Hematopoietic multipotent progenitor cell treated with erythropoietin and hydrocortisone succinate and interleukin-3 and kit ligand, for 17 days (in vitro differentiated cells): ENCODE data around the gene ARL6.

ENCODE experiments used
- DNase-seq: peaks from one replicate; pipeline ENCODE4 v3.0.0-alpha.2; 2015; ENCODE audit warnings: low spot score

ARL6 gene, protein sequence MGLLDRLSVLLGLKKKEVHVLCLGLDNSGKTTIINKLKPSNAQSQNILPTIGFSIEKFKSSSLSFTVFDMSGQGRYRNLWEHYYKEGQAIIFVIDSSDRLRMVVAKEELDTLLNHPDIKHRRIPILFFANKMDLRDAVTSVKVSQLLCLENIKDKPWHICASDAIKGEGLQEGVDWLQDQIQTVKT

GRCh38 chr3:97764407-97765238 lies at the start of gene ARL6:
ARL6 (plus strand) TSS chr3:97764758; CDS start chr3:97768108, 3,350 bp downstream.
- DNase-seq = peak; percentile 73

- DNase-seq = peak; percentile 24
Observed at GRCh38 chr3:97719156-97719821, 45.3 kb upstream of the ARL6 start.

DNA sequence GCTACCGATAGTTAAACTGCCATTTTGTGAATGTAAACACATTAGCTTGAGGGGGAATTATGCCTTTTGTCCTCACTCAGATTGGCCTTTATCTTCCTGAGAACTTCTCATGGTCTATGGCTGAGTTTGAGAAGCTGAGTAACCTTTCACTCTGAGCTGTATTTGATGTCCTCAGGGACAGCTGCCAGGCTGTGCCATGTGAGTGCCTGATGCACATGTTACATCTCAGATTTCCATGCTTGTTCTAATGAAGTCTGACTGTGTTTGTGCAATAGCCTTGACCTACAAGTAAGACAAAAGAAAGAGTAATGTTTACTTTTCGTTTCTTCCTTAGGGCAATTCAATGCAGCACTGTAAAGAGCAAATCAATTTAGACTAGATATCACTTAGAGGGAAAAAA lies 44.1 kb upstream of the ARL6 start:
- DNase-seq = no peak

GRCh38 chr3:97721446-97721845 lies 43.1 kb upstream of the ARL6 start:
- DNase-seq = no peak

DNA sequence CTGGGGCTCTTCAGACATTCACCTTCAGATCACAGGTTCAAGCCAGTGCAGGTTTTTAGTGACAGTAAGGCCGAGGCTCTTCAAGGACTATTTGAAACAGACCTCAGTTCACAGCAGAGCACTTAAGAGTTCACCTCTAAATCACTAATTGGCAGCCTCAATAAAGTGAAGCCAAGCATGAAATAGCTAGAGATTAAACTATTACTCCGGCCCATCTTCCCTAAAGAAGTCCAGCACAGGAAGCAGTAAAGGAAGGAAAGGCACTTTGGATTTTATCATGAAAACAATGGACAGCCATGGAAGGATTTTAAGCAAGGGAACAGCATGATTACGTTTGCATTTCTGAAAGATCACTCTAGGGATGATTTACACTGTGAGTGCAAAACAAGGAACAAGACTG lies 27.6 kb upstream of the ARL6 start:
- DNase-seq = no peak

DNA sequence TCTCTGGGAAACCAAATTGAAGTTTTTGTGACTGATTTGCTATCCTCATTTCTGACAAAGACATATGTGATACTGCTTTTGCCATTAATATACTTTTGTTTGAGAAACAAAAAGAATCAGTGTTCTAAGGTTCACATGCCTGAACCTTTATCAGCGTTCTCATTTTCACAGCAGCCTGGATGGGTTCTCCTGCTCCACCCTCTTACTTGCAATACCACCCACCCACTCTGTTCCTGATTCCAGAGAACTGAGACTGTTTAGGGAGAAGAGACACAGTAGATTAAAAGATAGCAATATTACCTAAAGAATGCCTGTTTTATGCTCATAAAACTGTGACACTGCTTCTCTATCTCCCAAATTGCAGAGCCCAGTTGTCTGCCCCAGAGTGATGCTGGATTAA lies 25.8 kb upstream of the ARL6 start:
- no peak for DNase-seq

DNA sequence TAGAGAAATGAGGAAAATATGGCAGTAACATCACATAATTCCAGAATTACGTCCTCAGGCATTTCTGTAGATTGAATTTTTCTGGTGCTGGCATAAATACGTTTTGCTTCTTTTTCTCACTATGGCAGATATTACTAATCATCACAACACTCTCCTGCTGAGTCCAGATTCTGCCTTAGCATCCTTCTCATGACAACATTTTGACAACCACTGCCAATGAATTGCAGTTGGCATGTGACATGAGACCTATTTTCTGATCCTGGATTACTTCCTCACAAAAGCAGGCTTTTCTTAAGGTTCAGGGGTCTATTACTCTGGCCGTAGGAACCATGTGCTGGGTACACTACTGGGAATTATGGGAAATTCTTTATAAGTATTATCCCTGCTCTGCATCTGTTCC lies 22.5 kb upstream of the ARL6 start:
- no peak for DNase-seq

GRCh38 chr3:97744289-97744688 lies 20.3 kb upstream of the ARL6 start:
- DNase-seq = no peak

DNA sequence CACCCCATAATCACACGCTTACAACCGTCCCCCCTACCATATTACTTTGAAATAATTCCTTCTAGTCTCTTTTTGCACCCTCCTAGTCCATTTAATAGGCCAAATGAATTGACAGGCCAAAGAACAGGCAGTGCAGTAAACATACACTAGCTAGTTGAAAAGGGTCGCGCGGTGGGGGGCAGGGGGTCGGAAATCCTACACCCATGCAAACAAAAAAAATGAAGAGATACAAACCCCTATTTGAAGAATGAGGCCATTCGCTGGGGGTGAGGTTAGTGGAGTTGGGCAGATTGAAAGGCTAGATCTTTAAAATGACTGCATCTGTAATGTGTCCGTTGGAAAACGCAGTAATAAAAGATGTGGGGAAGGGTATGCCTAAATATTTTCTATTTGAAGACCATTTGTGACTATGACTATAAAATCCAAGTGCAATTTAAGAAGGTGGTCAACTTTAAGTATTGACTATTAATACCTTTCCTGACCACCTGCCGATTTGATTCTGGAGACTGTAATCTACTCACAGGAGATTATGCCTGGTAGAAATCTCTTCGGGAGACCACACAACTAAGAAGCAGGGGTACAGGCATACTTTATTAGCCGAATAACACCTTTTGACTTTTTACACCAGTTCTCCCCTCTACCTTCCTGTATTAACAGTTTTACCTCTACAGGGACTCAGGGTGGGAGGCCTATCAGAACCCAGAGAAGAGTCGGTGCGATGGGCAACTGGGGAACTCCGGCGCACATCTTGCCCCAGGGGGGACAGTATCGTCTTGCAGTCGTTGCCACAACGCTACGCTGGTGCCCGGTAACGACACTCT lies 762 bp upstream of the ARL6 start:
- no peak for DNase-seq

- no peak for DNase-seq
Observed at GRCh38 chr3:97765336-97765735, 778 bp downstream of the ARL6 start.

DNA sequence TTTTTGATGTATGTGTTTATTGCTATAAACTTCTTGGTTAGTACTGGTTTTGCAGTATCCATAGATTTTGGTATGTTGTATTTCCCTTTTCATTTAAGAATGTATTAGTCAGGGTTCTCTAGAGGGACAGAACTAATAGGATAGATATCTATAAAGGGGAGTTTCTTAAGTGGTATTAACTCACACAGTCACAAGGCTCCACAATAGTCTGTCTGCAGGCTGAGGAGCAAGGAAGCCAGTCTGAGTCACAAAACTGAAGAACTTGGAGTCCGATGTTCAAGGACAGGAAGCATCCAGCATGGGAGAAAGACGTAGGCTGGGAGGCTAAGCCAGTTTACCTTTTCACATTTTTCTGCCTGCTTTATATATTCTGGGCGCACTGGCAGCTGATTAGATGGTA lies 8.4 kb downstream of the ARL6 start:
- no peak for DNase-seq

DNA sequence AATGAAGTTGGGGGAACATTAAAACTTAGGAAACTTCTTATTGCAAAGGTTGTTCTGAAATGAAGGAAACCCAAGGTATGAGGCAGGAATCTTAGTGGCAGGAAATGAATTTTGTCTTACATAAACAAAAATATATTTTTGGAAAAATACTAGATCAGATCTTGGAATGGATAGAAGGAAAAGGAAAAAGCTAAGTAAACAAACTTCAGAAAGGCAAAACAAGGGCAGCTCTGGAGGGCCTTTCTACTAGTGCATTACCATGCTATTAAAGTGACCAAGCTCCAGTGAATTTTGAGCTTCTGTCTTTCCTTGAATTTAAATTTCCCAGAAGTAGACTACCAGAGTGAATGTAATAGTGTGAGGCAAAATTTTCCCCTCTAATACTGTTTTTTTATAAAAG lies 13.6 kb downstream of the ARL6 start:
- no peak for DNase-seq

GRCh38 chr3:97793420-97794019 lies 29.0 kb downstream of the ARL6 start:
- peak; percentile 35 for DNase-seq

DNA sequence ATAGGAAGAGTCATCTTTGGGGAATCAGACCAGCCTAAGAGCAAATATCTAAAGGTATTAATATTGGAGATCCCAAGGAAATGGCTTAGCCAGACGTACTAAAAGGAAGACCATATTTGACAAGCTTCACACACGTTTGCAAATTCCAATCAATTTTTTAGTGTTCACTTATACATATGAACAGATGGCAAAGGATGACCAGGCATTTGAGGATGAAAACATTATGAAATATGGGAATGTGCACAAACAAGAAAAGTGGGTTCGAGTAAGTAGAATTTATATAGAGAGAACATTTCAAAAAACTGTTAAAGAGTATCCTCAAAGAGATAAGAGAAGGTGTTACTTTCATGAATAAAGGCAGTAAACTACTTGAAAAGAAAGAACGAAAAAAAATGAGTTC lies 31.4 kb downstream of the ARL6 start:
- DNase-seq = no peak

DNA sequence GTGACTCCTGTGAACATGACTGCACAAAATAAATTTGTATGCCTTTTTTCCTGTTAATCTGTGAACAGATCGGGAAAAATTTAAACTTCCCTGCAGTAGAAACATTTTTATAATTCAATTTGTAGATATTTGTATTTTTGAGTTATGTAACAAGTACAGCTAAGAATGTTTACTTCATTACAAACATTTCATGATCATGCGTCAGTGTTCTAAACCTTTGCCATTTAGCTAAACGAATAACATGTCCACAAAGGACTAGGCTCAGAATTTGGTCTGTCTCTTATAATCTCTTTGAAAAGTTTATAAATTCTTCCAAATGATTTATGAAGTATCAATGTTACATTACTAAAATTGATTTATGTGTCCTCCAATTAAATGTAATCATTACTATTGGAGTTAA lies 39.9 kb downstream of the ARL6 start:
- no peak for DNase-seq

DNA sequence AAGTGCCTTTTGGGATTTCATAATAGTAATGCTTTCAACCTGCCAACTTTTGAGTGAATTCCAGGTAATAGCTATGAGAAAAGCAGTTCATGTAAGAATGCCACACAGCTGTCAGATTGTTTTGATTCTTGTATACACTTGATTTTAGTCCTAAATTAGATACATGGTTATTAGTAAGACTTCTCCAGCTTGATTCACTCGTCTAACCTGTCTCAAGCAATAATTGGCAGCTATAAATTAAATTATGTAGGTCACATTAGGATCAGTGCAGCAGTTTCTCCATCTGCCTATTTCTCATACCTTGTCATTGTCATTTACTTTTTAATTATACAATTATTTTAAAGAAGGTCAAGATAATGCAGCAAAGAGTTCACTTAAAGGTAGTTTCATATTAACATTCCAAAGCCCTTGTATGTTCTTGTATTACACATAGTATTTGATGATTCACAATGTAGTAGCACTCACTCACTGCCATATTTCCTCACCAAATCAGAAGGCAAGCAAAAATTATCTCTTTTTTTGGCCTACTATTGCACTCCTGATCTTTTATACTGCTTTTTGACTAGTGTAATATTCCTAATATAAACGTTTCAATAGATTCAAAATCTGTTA lies 46.3 kb downstream of the ARL6 start:
- DNase-seq = no peak

- DNase-seq = no peak
Observed at GRCh38 chr3:97815149-97815917, 50.8 kb downstream of the ARL6 start.

DNA sequence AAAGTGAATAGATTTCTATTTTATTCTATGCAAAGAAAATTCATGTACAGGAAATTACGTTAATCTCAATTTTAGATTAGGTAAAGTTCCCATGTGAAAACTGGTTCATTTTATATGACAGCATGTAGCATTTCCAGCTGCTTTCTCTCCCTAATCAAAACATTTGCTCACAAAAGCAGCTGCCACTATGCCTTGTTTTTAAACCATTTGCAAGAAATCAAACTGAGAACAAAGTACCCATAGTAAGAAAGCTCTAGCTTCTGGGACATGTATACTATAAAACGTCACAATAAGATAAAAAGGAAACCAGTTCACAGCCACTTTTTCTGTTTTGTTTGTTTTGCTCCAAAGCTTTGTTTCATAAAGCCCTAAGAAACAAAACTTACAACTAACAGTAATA lies 52.3 kb downstream of the ARL6 start:
- no peak for DNase-seq

GRCh38 chr3:97817965-97818364 lies 53.4 kb downstream of the ARL6 start:
- DNase-seq = no peak

GRCh38 chr3:97820780-97821179 lies 56.2 kb downstream of the ARL6 start:
- DNase-seq = no peak

DNA sequence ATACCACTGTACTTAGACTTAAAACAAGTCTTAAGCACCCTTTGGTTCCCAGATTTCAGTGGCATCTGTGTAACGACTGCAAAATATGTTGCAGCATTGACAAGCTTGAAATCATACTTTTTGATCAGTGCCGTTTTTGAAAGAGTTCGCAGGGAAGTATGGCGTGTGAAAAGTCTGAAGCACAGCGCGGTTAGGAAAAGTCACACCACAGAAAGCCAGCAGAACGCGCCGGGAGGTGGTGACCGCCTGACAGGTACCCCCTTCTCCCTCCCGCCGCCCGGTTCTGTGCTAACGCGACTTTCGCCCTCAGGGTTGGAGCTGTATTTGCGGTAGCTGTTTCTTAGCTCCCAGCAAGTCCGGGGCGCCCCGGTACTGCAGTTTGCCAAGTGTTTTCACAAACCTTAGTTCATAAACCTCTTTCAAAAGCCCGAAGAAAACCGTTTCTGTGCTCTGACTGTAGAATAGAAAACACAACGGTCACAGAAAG lies 56.8 kb downstream of the ARL6 start:
- no peak for DNase-seq
